ENCODE results near the gene TUBGCP2. TPM values are rescaled to one million over a fixed set of nuclear protein-coding genes. Genes with fewer than 3 reads are reported as not detected.

TUBGCP2 gene
- total RNA-seq, 1 experiment from 2014 or later, result 52.4 TPM

- Histone ChIP-seq H2BK20ac (ENCODE audit: low read depth, low read length, poor library complexity, severe bottlenecking) (no peak overlapping the region), H4K8ac (replicated peaks; ENCODE audit: insufficient read length, low read depth, low read length) (no peak overlapping the region), H3K4ac (ENCODE audit: low read depth, low read length) (no peak overlapping the region), H3K27me3 (ENCODE audit: insufficient read depth, low read length) (no peaks in the 10 kb centered on the region; the same call in 1 of the 2 replicates), H3K27ac (ENCODE audit: insufficient read length, low read depth, low read length) (no peak overlapping the region), H2BK5ac (ENCODE audit: insufficient read length, low read length) (no peak overlapping the region), H2BK120ac (ENCODE audit: low read depth, low read length, poor library complexity, severe bottlenecking) (no peak overlapping the region), H3K9ac (ENCODE audit: extremely low read depth, insufficient read length, low read length) (no peak overlapping the region), H4K91ac (ENCODE audit: insufficient read length, low read depth, low read length) (no peak overlapping the region), H3K56ac (ENCODE audit: insufficient read length, low read depth, low read length) (no peak overlapping the region), H3K4me1 (ENCODE audit: insufficient read depth, low read length) (no peaks in the 10 kb centered on the region), H2BK15ac (ENCODE audit: low read depth, low read length) (no peak overlapping the region), H2BK12ac (ENCODE audit: insufficient read length, low read depth, low read length) (no peak overlapping the region), H3K23ac (ENCODE audit: insufficient read length, low read depth, low read length) (no peak overlapping the region), H2AK5ac (ENCODE audit: insufficient read length, low read length) (no peak overlapping the region), H3K23me2 (ENCODE audit: insufficient read length, low read depth, low read length, poor library complexity, severe bottlenecking) (peaks cover 7% of the 10 kb centered on the region), H2AFZ (ENCODE audit: low read length) (no peak overlapping the region), H3K18ac (ENCODE audit: insufficient read length, low read depth, low read length) (no peak overlapping the region), H3K79me1 (ENCODE audit: insufficient read depth, low read depth, low read length, poor library complexity, severe bottlenecking) (no peaks in the 10 kb centered on the region), H3T11ph (ENCODE audit: low read length) (no peak overlapping the region), H3K79me2 (ENCODE audit: insufficient read depth, low read length) (no peaks in the 10 kb centered on the region), H3K14ac (ENCODE audit: insufficient read depth, low read length) (no peak overlapping the region), H4K5ac (ENCODE audit: insufficient read length, low read depth, low read length) (no peak overlapping the region), H3K9me3 (ENCODE audit: control insufficient read depth, low read depth, low read length) (no peaks in the 10 kb centered on the region), H4K20me1 (ENCODE audit: control insufficient read depth, insufficient read depth, insufficient read length) (no peaks in the 10 kb centered on the region), H3K4me2 (ENCODE audit: insufficient read depth, insufficient read length, low read length) (no peak overlapping the region)
- Mint-ChIP-seq H3K9me3 (no peaks in the 10 kb centered on the region), H3K4me3 (no peak overlapping the region), H3K36me3 (ENCODE audit: insufficient read depth in 1 of 3, low read depth in 3 of 3) (no peaks in the 10 kb centered on the region), H3K27me3 (ENCODE audit: low read depth) (peaks cover 11% of the 10 kb centered on the region), H3K4me1 (peaks cover 3 to 7% of the 10 kb centered on the region in 2 experiments; a peak in 3 of 4 replicates), H3K27ac (no peak overlapping the region)
- no peak for DNase-seq
- TF ChIP-seq CTCF (conservative IDR thresholded peaks at IDR 0.05), result no peak
- WGBS (ENCODE audit: extremely low coverage, insufficient read length, low lambda C conversion rate), result no CpG with 5 or more reads among the region's 28 CpGs
Observed at GRCh38 chr10:133273534-133274143, 35.0 kb downstream of the TUBGCP2 start.

Data from H9 (cell line).